Right lobe of liver (tissue), 4 donors: ENCODE results near the gene TNIP2.

Experiments
- POLR2A ChIP-seq: fragments of 450-650 bp; IDR thresholded peaks from one replicate; pipeline ENCODE4 v1.6.1; 2017; ENCODE audit warnings: antibody characterized with exemption, mild to moderate bottlenecking
- TF ChIP-seq, protein P1 (sequence below), 4 donors: fragments of 200-600 bp in 3 of 4; fragments of 450-650 bp in 1 of 4; IDR thresholded peaks; one replicate each; pipeline versions ENCODE4 v1.5.1 to v1.8.0; 2016 to 2022; ENCODE audit warnings: antibody characterized with exemption in 4 of 4, mild to moderate bottlenecking in 2 of 4
- donor health status: DM: no; HTN: no; CAD: no.
- donor health status: DM: no; HTN: no; CAD: no.
- donor health status: DM: no; HTN: yes; CAD: no.

DNA sequence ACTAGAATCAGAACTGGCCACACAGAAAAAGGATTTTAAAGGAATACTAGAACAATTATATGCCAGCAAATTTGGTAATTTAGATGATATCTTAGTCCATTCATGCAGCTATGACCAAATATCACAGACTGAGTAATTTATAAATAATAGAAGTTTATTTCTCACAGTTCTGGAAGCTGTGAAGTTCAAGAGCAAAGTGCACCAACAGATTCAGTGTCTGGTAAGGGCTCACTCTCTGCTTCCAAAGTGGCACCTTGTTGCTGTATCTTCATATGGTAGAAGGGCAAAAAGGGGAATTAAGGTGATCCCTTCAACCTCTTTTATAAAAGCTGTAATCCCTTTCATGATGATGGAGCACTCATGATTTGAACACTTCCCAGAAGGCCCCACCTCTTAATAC lies 20.3 kb downstream of the TNIP2 start:
- TF ChIP-seq, protein P1, sequence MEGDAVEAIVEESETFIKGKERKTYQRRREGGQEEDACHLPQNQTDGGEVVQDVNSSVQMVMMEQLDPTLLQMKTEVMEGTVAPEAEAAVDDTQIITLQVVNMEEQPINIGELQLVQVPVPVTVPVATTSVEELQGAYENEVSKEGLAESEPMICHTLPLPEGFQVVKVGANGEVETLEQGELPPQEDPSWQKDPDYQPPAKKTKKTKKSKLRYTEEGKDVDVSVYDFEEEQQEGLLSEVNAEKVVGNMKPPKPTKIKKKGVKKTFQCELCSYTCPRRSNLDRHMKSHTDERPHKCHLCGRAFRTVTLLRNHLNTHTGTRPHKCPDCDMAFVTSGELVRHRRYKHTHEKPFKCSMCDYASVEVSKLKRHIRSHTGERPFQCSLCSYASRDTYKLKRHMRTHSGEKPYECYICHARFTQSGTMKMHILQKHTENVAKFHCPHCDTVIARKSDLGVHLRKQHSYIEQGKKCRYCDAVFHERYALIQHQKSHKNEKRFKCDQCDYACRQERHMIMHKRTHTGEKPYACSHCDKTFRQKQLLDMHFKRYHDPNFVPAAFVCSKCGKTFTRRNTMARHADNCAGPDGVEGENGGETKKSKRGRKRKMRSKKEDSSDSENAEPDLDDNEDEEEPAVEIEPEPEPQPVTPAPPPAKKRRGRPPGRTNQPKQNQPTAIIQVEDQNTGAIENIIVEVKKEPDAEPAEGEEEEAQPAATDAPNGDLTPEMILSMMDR (IDR thresholded peaks at IDR 0.05), result no peak
- TF ChIP-seq POLR2A, result no peak
